HCT116 (cell line): ENCODE measurements around the gene EFCAB5. TPM values are rescaled to one million over a fixed set of nuclear protein-coding genes. Genes with fewer than 3 reads are reported as not detected.

Source experiments
- ATAC-seq: fragments of 200-7000 bp; cut with Tn5 transposase; 2 replicates; pipeline ENCODE4 v1.9.1; 2020; ENCODE audit warnings: mild to moderate bottlenecking, moderate library complexity
- BruUV-seq: library from RNA; stranded (reverse); fragments of 400-500 nt; replicated peaks from 2 replicates; lab custom pipeline; 2021; lab: Mats Ljungman, UMichigan
- CTCF ChIA-PET: fragments of 300-600 bp; sonication (Branson Sonifier 250); formaldehyde crosslinking; loops from one replicate; lab custom pipeline; 2021; ENCODE audit warnings: antibody characterized with exemption; lab: Charles Lee
- POLR2A ChIA-PET: fragments of 300-600, 350-600 bp; sonication (Branson Sonifier 250); formaldehyde crosslinking; loops from one replicate; lab custom pipeline; 2021; ENCODE audit warnings: antibody characterized with exemption; lab: Charles Lee
- RAD21 ChIA-PET, 2 experiments: fragments of 300-600 bp; sonication (Branson Sonifier 250); formaldehyde crosslinking; loops; one replicate each; lab custom pipeline; 2023; ENCODE audit warnings: low total read pairs in 2 of 2; ENCODE audit not compliant: uncharacterized antibody in 2 of 2, unreplicated experiment in 2 of 2, low non-redundant PET in 1 of 2; lab: Charles Lee
- DNase-seq: peaks from one replicate; pipeline ENCODE4 v3.0.0-alpha.2; 2010; ENCODE audit warnings: low read depth, low spot score
- H2AFZ ChIP-seq: fragments of 200-600 bp; shearing (Covaris generic), sonication (generic); 2 replicates; pipeline ENCODE4 v1.6.1; 2017; ENCODE audit warnings: low read depth, mixed run types, mixed read lengths, antibody characterized with exemption, low read length; ENCODE audit not compliant: poor library complexity, severe bottlenecking
- H3K27ac ChIP-seq: 2 replicates; pipeline ENCODE4 v1.5.1; 2012; ENCODE audit warnings: low read depth, low read length
- H3K27me3 ChIP-seq: fragments of 200-600 bp; sonication (generic); 2 replicates; pipeline ENCODE4 v1.6.1; 2016; ENCODE audit warnings: mixed run types, low read length, mixed read lengths; ENCODE audit not compliant: insufficient read depth
- H3K36me3 ChIP-seq, 2 experiments: fragments of 200-500 bp in 1 of 2; fragments of 200-600 bp in 1 of 2; sonication (Bioruptor generic) in 1 of 2; sonication (generic) in 1 of 2; 2 replicates each; pipeline versions ENCODE4 v1.5.1 to v1.6.1; 2014 to 2016; ENCODE audit warnings: low read length in 2 of 2, inconsistent platforms in 1 of 2, mixed read lengths in 1 of 2, mixed run types in 1 of 2; ENCODE audit not compliant: insufficient read depth in 2 of 2, control insufficient read depth in 1 of 2
- H3K4me1 ChIP-seq, 2 experiments: fragments of 200-600 bp in 1 of 2; sonication (generic) in 1 of 2; 2 replicates each; pipeline versions ENCODE4 v1.5.1 to v1.6.1; 2012 to 2017; ENCODE audit warnings: low read length in 2 of 2, inconsistent platforms in 1 of 2, mild to moderate bottlenecking in 1 of 2, mixed read lengths in 1 of 2, mixed run types in 1 of 2, moderate library complexity in 1 of 2; ENCODE audit not compliant: insufficient read depth in 2 of 2, control insufficient read depth in 1 of 2
- H3K4me2 ChIP-seq: fragments of 200-600 bp; sonication (generic); 2 replicates; pipeline ENCODE4 v1.6.1; 2017; ENCODE audit warnings: mixed run types, low read length, mixed read lengths
- H3K4me3 ChIP-seq, 2 experiments: fragments of 200-600 bp in 1 of 2; sonication (generic) in 1 of 2; replicated peaks in 1 of 2; 2 replicates each; pipeline ENCODE4 v1.5.1; 2011 to 2016; ENCODE audit warnings: low read length in 2 of 2, control low read depth in 1 of 2, low read depth in 1 of 2, mild to moderate bottlenecking in 1 of 2, mixed read lengths in 1 of 2, mixed run types in 1 of 2
- H3K79me2 ChIP-seq: fragments of 200-600 bp; sonication (generic); 2 replicates; pipeline ENCODE4 v1.6.1; 2017; ENCODE audit warnings: mild to moderate bottlenecking, mixed run types, low read length, moderate library complexity, mixed read lengths; ENCODE audit not compliant: insufficient read depth
- H3K9ac ChIP-seq: fragments of 200-600 bp; sonication (generic); 2 replicates; pipeline ENCODE4 v1.6.1; 2016; ENCODE audit warnings: low read length, mixed read lengths
- H3K9me2 ChIP-seq: fragments of 200-600 bp; sonication (generic), shearing (Covaris generic); 2 replicates; pipeline ENCODE4 v1.6.1; 2017; ENCODE audit warnings: mixed run types, mild to moderate bottlenecking, moderate library complexity; ENCODE audit not compliant: insufficient read depth
- H3K9me3 ChIP-seq, 2 experiments: fragments of 200-500 bp in 1 of 2; fragments of 200-600 bp in 1 of 2; sonication (Bioruptor generic) in 1 of 2; sonication (generic) in 1 of 2; 2 replicates each; pipeline ENCODE4 v1.6.1; 2014 to 2017; ENCODE audit warnings: low read length in 2 of 2, mixed read lengths in 2 of 2, inconsistent platforms in 1 of 2, low read depth in 1 of 2, mild to moderate bottlenecking in 1 of 2, mixed run types in 1 of 2, moderate library complexity in 1 of 2; ENCODE audit not compliant: control insufficient read depth in 1 of 2, insufficient read depth in 1 of 2
- H4K20me1 ChIP-seq: fragments of 200-600 bp; sonication (generic), shearing (Covaris generic); 2 replicates; pipeline ENCODE4 v1.6.1; 2017; ENCODE audit warnings: mixed run types, mild to moderate bottlenecking, moderate library complexity; ENCODE audit not compliant: insufficient read depth
- CEBPB ChIP-seq: IDR thresholded peaks from 2 replicates; pipeline ENCODE4 v1.6.1; 2012; ENCODE audit warnings: low read depth
- EGR1 ChIP-seq: IDR thresholded peaks from 2 replicates; pipeline ENCODE4 v1.6.1; 2012; ENCODE audit warnings: low read depth
- EZH2 ChIP-seq: fragments of 200-600 bp; sonication (generic); IDR thresholded peaks from 2 replicates; pipeline ENCODE4 v1.6.1; 2017; ENCODE audit warnings: antibody characterized with exemption, mixed run types
- EZH2phosphoT487 ChIP-seq: fragments of 200-600 bp; IDR thresholded peaks from 2 replicates; pipeline ENCODE4 v1.6.1; 2018; ENCODE audit warnings: antibody characterized with exemption, borderline replicate concordance
- FOSL1 ChIP-seq: IDR thresholded peaks from 2 replicates; pipeline ENCODE4 v1.6.1; 2012; ENCODE audit warnings: low read depth
- RAD21 ChIP-seq: IDR thresholded peaks from 2 replicates; pipeline ENCODE4 v1.6.1; 2012; ENCODE audit warnings: low read depth, mild to moderate bottlenecking
- SIN3A ChIP-seq: IDR thresholded peaks from 2 replicates; pipeline ENCODE4 v1.6.1; 2012; ENCODE audit warnings: low read depth
- SRF ChIP-seq: IDR thresholded peaks from 2 replicates; pipeline ENCODE4 v1.6.1; 2012; ENCODE audit warnings: low read depth
- YY1 ChIP-seq: IDR thresholded peaks from 2 replicates; pipeline ENCODE4 v1.6.1; 2011; ENCODE audit warnings: low read length, low read depth, moderate library complexity, mild to moderate bottlenecking; ENCODE audit not compliant: insufficient replicate concordance; ENCODE audit errors: extremely low read depth
- intact Hi-C: fragments of 100-400 bp; cut with micrococcal nuclease; formaldehyde crosslinking; loops from 2 replicates; pipeline ENCODE4 v1.10.0; 2022
- total RNA-seq: library from RNA; stranded (reverse); gene quantifications from one replicate; pipeline ENCODE4 v1.2.1, GENCODE V29; 2021; ENCODE audit not compliant: unreplicated experiment
- TF ChIP-seq, protein P1 (sequence below): IDR thresholded peaks from 2 replicates; pipeline ENCODE4 v1.6.1; 2011; ENCODE audit warnings: mild to moderate bottlenecking, low read length, moderate library complexity; ENCODE audit not compliant: insufficient replicate concordance; ENCODE audit errors: extremely low read depth
- TF ChIP-seq, protein P2 (sequence below): IDR thresholded peaks from 2 replicates; pipeline ENCODE4 v1.6.1; 2012

Gene EFCAB5
- total RNA-seq, 1 experiment from 2014 or later = 0.17 TPM

- Histone ChIP-seq H4K20me1 (no peaks in the 10 kb centered on the region), H3K4me1 (no peaks in the 10 kb centered on the region), H3K27ac (no peak overlapping the region), H3K79me2 (peaks cover 17% of the 10 kb centered on the region), H3K9me3 (peaks cover 10 to 12% of the 10 kb centered on the region in 2 experiments; a peak in 3 of 4 replicates), H3K4me2 (no peak overlapping the region), H3K36me3 (no peaks in the 10 kb centered on the region), H3K9ac (no peak overlapping the region), H3K4me3 (no peak overlapping the region), H3K9me2 (no peaks in the 10 kb centered on the region), H2AFZ (no peak overlapping the region), H3K27me3 (no peaks in the 10 kb centered on the region)
- intact Hi-C loops = no loop called here
- no peak for DNase-seq
- RAD21 ChIA-PET = no interaction called here
- no peak for ATAC-seq
- POLR2A ChIA-PET = no interaction called here
- TF ChIP-seq SIN3A (no peak), CEBPB (no peak), EZH2phosphoT487 (no peak), EZH2 (no peak), YY1 (no peak), FOSL1 (no peak), SRF (no peak), EGR1 (no peak), RAD21 (no peak)
- TF ChIP-seq, protein P1, sequence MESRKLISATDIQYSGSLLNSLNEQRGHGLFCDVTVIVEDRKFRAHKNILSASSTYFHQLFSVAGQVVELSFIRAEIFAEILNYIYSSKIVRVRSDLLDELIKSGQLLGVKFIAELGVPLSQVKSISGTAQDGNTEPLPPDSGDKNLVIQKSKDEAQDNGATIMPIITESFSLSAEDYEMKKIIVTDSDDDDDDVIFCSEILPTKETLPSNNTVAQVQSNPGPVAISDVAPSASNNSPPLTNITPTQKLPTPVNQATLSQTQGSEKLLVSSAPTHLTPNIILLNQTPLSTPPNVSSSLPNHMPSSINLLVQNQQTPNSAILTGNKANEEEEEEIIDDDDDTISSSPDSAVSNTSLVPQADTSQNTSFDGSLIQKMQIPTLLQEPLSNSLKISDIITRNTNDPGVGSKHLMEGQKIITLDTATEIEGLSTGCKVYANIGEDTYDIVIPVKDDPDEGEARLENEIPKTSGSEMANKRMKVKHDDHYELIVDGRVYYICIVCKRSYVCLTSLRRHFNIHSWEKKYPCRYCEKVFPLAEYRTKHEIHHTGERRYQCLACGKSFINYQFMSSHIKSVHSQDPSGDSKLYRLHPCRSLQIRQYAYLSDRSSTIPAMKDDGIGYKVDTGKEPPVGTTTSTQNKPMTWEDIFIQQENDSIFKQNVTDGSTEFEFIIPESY = no peak
- TF ChIP-seq, protein P2, sequence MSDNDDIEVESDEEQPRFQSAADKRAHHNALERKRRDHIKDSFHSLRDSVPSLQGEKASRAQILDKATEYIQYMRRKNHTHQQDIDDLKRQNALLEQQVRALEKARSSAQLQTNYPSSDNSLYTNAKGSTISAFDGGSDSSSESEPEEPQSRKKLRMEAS = no peak
- CTCF ChIA-PET = no interaction called here
- no TSS peak for BruUV-seq
Observed at GRCh38 chr17:29903471-29903870, 38.0 kb upstream of the EFCAB5 start.
